Calu3 (cell line): ENCODE measurements around the gene JAG1. TPM values are rescaled to one million over a fixed set of nuclear protein-coding genes. Genes with fewer than 3 reads are reported as not detected.

ENCODE experiments used
- BruUV-seq: library from RNA; stranded (reverse); fragments of 400-500 nt; replicated peaks from 2 replicates; lab custom pipeline; 2021; lab: Mats Ljungman, UMichigan
- CTCF ChIA-PET: fragments of 300-600 bp; sonication (Branson Sonifier 250); formaldehyde crosslinking; loops from one replicate; lab custom pipeline; 2022; ENCODE audit warnings: antibody characterized with exemption; lab: Charles Lee
- DNase-seq: peaks from one replicate; pipeline ENCODE4 v3.0.0; 2022
- H3K27ac Mint-ChIP-seq: one replicate; pipeline ENCODE4 v1.8.0; 2022; ENCODE audit warnings: mixed read lengths; ENCODE audit not compliant: unreplicated experiment
- H3K27me3 Mint-ChIP-seq: one replicate; pipeline ENCODE4 v1.8.0; 2022; ENCODE audit warnings: mixed read lengths; ENCODE audit not compliant: unreplicated experiment
- H3K36me3 Mint-ChIP-seq: one replicate; pipeline ENCODE4 v1.8.0; 2022; ENCODE audit warnings: mild to moderate bottlenecking, moderate library complexity, mixed read lengths; ENCODE audit not compliant: insufficient read depth, unreplicated experiment
- H3K4me1 Mint-ChIP-seq: one replicate; pipeline ENCODE4 v1.8.0; 2022; ENCODE audit warnings: mild to moderate bottlenecking, low read depth, mixed read lengths; ENCODE audit not compliant: unreplicated experiment
- H3K4me3 Mint-ChIP-seq: one replicate; pipeline ENCODE4 v1.8.0; 2022; ENCODE audit warnings: mild to moderate bottlenecking, low read depth, moderate library complexity, mixed read lengths; ENCODE audit not compliant: unreplicated experiment
- H3K9me3 Mint-ChIP-seq: one replicate; pipeline ENCODE4 v1.8.0; 2022; ENCODE audit warnings: low read depth, mixed read lengths; ENCODE audit not compliant: unreplicated experiment
- CTCF ChIP-seq: fragments of 200-600 bp; IDR thresholded peaks from one replicate; pipeline ENCODE4 v1.8.0; 2022; ENCODE audit warnings: antibody characterized with exemption; ENCODE audit not compliant: unreplicated experiment
- intact Hi-C: fragments of 100-400 bp; cut with micrococcal nuclease; formaldehyde crosslinking; loops from one replicate; pipeline ENCODE4 v1.10.0; 2022; ENCODE audit not compliant: unreplicated experiment
- total RNA-seq: library from RNA; stranded (reverse); gene quantifications from 2 replicates; pipeline ENCODE4 v1.2.3, GENCODE V29; 2022

JAG1 gene
- total RNA-seq, 1 experiment from 2014 or later, result 245 TPM

DNA sequence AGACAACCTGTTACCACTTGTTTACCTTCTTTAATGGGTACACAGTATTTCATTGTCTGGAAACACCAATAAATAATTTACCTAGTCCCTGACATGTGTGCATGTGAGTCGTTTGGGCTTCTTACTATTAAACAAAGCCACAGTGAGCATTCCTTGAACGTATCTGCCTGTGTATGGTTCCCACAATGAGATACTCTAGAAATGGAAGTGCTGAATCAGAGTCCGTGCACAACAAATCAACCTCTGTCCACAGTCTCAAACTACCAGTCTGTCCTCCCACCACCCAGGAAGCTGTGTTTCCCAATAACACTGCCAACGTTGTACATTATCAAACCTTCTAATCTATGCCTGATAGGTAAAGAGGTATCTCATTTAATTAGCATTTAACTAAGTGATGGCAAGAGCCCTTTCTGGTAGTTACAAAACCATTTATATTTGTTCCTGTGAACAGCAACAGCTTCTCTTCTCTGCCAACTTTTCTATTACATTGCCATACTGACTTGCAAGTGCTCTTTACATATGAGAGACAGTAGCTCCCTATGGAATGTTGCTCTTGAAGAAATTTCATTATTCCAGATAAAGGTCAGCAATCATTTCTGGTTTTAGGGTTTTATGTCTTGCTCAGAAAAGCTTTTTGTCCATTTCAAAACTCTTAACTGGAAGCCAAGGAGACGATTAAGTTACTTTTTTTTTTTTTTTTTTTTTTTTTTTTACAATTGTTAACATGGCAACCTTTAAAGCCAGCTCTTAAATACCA, 14.7 kb downstream of the JAG1 start:
- Mint-ChIP-seq H3K4me1 (peaks cover 79% of the 10 kb centered on the region), H3K27ac (peak overlapping the region; percentile 55), H3K4me3 (no peak overlapping the region), H3K36me3 (peaks cover 99% of the 10 kb centered on the region), H3K27me3 (no peaks in the 10 kb centered on the region), H3K9me3 (no peaks in the 10 kb centered on the region)
- no peak for TF ChIP-seq CTCF
- BruUV-seq, result no TSS peak
- DNase-seq, result no peak
- CTCF ChIA-PET, result interaction anchor here (0.6 kb wide), 1 partner anchor 334 kb away, joined by 3 read pairs; no protein-coding TSS in a partner anchor
- intact Hi-C loops, result no loop called here

- peaks cover 93% of the 10 kb centered on the region for H3K36me3 Mint-ChIP-seq
- no peaks in the 10 kb centered on the region for H3K9me3 Mint-ChIP-seq
- no peak for DNase-seq
- no peaks in the 10 kb centered on the region for H3K27me3 Mint-ChIP-seq
- BruUV-seq, result no TSS peak
- H3K4me3 Mint-ChIP-seq, result no peak overlapping the region
- CTCF ChIA-PET, result no interaction called here
- intact Hi-C loops, result no loop called here
- peaks cover 73% of the 10 kb centered on the region for H3K4me1 Mint-ChIP-seq
- peak overlapping the region; percentile 55 for H3K27ac Mint-ChIP-seq
- TF ChIP-seq CTCF, result no peak
Observed at GRCh38 chr20:10658051-10658823, 15.6 kb downstream of the JAG1 start.

DNA sequence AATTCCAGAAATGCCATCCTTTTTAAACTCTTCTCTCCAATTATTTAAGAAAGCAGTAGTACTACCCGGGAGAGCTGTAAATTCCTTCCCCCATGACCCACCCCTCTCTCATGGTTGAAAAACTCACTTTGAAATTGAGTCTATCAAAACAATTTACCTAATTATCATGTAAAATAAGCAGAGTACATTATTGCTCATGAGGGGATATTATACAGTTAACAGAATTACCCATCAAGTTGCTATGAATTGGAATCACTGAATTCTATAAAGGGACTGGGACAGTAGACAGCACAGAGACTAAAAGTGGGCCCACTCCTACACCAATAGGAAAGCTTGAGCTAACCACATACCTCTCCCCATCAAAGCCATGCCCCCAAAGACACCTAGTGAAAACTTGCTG, 16.3 kb downstream of the JAG1 start:
- H3K4me1 Mint-ChIP-seq, result peaks cover 66% of the 10 kb centered on the region
- no TSS peak for BruUV-seq
- H3K4me3 Mint-ChIP-seq, result no peak overlapping the region
- intact Hi-C loops, result no loop called here
- H3K9me3 Mint-ChIP-seq, result no peaks in the 10 kb centered on the region
- TF ChIP-seq CTCF, result no peak
- no peak for DNase-seq
- H3K36me3 Mint-ChIP-seq, result peaks cover 93% of the 10 kb centered on the region
- CTCF ChIA-PET, result no interaction called here
- H3K27ac Mint-ChIP-seq, result peak overlapping the region; percentile 55
- no peaks in the 10 kb centered on the region for H3K27me3 Mint-ChIP-seq

DNA sequence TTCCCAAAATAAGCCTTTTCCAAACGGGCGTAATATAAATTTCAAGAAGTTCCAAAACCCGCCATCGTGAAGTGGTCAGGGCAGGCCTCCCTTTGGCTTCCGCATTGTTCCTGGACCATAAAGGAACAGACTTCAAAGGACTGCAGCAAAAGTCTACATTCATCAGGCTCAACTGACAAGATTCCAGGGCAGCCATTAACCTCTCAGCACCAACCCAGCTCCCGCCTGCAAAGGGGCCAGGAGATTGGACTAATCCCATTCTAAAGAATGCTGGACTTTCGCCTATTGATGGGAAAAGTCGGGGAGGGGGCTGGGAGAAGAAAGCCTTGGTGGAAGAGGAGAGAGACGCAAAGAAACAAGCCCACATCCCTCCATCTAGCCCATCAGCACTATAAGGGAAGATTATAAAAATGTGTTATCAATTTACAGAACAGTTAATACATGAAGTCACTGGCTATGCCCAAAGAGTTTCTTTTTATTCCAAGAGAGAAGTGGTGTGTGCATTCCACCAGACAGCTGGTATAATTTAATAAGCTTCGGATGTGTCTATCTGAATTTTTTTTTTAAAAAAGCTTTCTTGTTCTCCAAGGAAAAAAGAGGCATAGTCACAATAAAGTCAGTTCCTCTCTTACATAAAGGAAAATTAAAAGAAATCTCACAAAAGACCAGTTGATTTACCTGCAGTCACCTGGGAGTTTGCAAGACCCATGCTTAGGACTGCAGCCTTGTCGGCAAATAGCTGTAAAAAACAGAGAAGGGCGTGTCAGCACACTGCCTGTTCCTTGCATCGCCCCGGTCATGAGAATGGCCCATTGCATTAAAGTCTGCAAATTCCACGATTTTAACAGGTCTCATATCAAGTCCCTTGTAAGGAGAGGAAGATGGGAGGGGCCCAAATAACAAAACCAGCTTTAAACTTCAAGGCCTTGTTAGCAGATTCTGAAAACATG, 17.8 kb downstream of the JAG1 start:
- Mint-ChIP-seq H3K27me3 (no peaks in the 10 kb centered on the region), H3K36me3 (peaks cover 93% of the 10 kb centered on the region), H3K27ac (no peak overlapping the region), H3K4me3 (peak overlapping the region; percentile 22), H3K4me1 (peaks cover 51% of the 10 kb centered on the region), H3K9me3 (no peaks in the 10 kb centered on the region)
- no peak for DNase-seq
- no TSS peak for BruUV-seq
- intact Hi-C loops, result no loop called here
- TF ChIP-seq CTCF, result no peak
- CTCF ChIA-PET, result no interaction called here
